Fibroblast of the aortic adventitia (primary cell): Measurements from ENCODE around the gene CCDC69. TPM values are rescaled to one million over a fixed set of nuclear protein-coding genes. Genes with fewer than 3 reads are reported as not detected.

Source experiments
- DNase-seq: peaks from one replicate; pipeline ENCODE4 v3.0.0-alpha.2; 2010; ENCODE audit warnings: low read depth
- H3K4me3 ChIP-seq: 2 replicates; pipeline ENCODE4 v1.5.1; 2011; ENCODE audit warnings: low read depth, mild to moderate bottlenecking, control low read depth, low read length, moderate library complexity
- CTCF ChIP-seq: IDR thresholded peaks from 2 replicates; pipeline ENCODE4 v1.5.1; 2011; ENCODE audit warnings: mild to moderate bottlenecking, low read length, control low read depth, inconsistent platforms; ENCODE audit not compliant: insufficient read depth
- total RNA-seq: library from RNA; depleted of rRNA; stranded (reverse); fragments of >200 nt; gene quantifications from 2 replicates; pipeline ENCODE4 v1.2.3, GENCODE V29; 2012; ENCODE audit warnings: low replicate concordance

CCDC69 gene
- total RNA-seq, 1 donor, result 1.5 TPM

- DNase-seq, result peak; percentile 13
- TF ChIP-seq CTCF, result no peak
- H3K4me3 ChIP-seq, result peak overlapping the region; percentile 70
Measured at GRCh38 chr5:151222790-151223446, 974 bp downstream of the CCDC69 start.

GRCh38 chr5:151222054-151222789, 1.7 kb downstream of the CCDC69 start:
- H3K4me3 ChIP-seq, result no peak overlapping the region
- TF ChIP-seq CTCF, result no peak
- no peak for DNase-seq

- no peak overlapping the region for H3K4me3 ChIP-seq
- TF ChIP-seq CTCF, result no peak
- peak; percentile 23 for DNase-seq
Measured at GRCh38 chr5:151221574-151221973, 2.3 kb downstream of the CCDC69 start.

- peak; percentile 12 for TF ChIP-seq CTCF
- no peak for DNase-seq
- H3K4me3 ChIP-seq, result no peak overlapping the region
Measured at GRCh38 chr5:151219789-151220188, 4.1 kb downstream of the CCDC69 start.

- DNase-seq, result no peak
- TF ChIP-seq CTCF, result no peak
- no peak overlapping the region for H3K4me3 ChIP-seq
Measured at GRCh38 chr5:151219138-151219537, 4.8 kb downstream of the CCDC69 start.

- TF ChIP-seq CTCF, result no peak
- no peak overlapping the region for H3K4me3 ChIP-seq
- DNase-seq, result no peak
Measured at GRCh38 chr5:151218177-151218576, 5.7 kb downstream of the CCDC69 start.
